Astrocyte (in vitro differentiated cells and primary cell): ENCODE data around the gene DCAF15.

Experiments
- EZH2 ChIP-seq: IDR thresholded peaks from 2 replicates; pipeline ENCODE4 v1.6.1; 2012; ENCODE audit warnings: mild to moderate bottlenecking, low read length, inconsistent platforms; ENCODE audit not compliant: insufficient read depth
- TF ChIP-seq, protein P1 (sequence below): IDR thresholded peaks from 2 replicates; pipeline ENCODE4 v1.5.1; 2011; ENCODE audit warnings: low read depth, mild to moderate bottlenecking, inconsistent platforms, low read length, moderate library complexity; ENCODE audit not compliant: insufficient read depth

DNA sequence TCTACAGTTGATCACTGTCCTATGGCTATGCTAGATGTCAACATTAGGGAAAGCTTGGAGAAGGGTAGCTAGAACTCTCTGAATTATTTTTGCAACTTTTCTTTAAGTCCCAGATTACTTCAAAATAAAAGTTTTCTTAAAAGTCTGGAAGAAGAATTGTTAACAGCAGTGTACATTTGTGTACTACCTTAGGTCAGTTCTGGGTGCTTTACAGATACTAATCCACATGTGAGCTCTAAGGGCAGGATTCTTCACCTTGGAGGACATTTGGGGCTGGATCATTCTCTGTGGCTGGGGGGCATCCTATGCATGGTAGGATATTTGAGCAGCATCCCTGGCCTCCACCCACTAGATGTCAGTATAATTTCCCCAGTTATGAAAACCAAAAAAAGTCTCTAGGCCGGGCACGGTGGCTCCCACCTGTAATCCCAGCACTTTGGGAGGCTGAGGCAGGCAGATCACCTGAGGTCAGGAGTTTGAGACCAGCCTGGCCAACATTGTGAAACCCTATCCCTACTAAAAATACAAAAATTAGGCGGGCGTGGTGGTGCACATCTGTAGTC, 49.2 kb upstream of the DCAF15 start:
- TF ChIP-seq, protein P1, sequence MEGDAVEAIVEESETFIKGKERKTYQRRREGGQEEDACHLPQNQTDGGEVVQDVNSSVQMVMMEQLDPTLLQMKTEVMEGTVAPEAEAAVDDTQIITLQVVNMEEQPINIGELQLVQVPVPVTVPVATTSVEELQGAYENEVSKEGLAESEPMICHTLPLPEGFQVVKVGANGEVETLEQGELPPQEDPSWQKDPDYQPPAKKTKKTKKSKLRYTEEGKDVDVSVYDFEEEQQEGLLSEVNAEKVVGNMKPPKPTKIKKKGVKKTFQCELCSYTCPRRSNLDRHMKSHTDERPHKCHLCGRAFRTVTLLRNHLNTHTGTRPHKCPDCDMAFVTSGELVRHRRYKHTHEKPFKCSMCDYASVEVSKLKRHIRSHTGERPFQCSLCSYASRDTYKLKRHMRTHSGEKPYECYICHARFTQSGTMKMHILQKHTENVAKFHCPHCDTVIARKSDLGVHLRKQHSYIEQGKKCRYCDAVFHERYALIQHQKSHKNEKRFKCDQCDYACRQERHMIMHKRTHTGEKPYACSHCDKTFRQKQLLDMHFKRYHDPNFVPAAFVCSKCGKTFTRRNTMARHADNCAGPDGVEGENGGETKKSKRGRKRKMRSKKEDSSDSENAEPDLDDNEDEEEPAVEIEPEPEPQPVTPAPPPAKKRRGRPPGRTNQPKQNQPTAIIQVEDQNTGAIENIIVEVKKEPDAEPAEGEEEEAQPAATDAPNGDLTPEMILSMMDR = peak; percentile 38
- no peak for TF ChIP-seq EZH2
